Adrenal gland (tissue), 19 donors: ENCODE data around the gene KRTAP3-2. TPM values are rescaled to one million over a fixed set of nuclear protein-coding genes. Genes with fewer than 3 reads are reported as not detected.
"Not testable (repeated sequence)": the region's sequence is repeated elsewhere in the genome, so short reads cannot be mapped to it uniquely, and the experiment has no call there.

Source experiments
- DNase-seq, 7 donors: peaks; one replicate each; pipeline ENCODE4 v3.0.0-alpha.2; 2019 to 2020
- H3K27ac ChIP-seq, 5 donors: fragments of 200-600 bp; sonication (generic) in 4 of 5; 1 replicate in 3 of 5; 2 replicates in 2 of 5; pipeline versions ENCODE4 v1.5.1 to v1.8.0; 2016 to 2020; ENCODE audit warnings: mild to moderate bottlenecking in 1 of 5
- H3K27me3 ChIP-seq: fragments of 200-600 bp; 2 replicates; pipeline ENCODE4 v1.8.0; 2021
- H3K36me3 ChIP-seq, 2 donors: fragments of 200-600 bp; replicated peaks in 1 of 2; 1 replicate in 1 of 2; 2 replicates in 1 of 2; pipeline versions ENCODE4 v1.5.1 to v1.8.0; 2018 to 2022
- H3K4me1 ChIP-seq, 2 donors: fragments of 200-600 bp; replicated peaks in 1 of 2; 1 replicate in 1 of 2; 2 replicates in 1 of 2; pipeline versions ENCODE4 v1.5.1 to v1.8.0; 2018 to 2021
- H3K4me3 ChIP-seq, 4 donors: fragments of 200-600 bp; sonication (generic) in 3 of 4; one replicate each; pipeline ENCODE4 v1.5.1; 2016 to 2018
- H3K9me3 ChIP-seq, 3 donors: fragments of 200-600 bp; sonication (generic) in 1 of 3; replicated peaks in 1 of 3; 1 replicate in 2 of 3; 2 replicates in 1 of 3; pipeline versions ENCODE4 v1.5.1 to v1.8.0; 2016 to 2021
- CTCF ChIP-seq, 6 experiments: fragments of 450-650 bp in 4 of 6; fragments of 200-600 bp in 2 of 6; sonication (generic) in 1 of 6; IDR thresholded peaks; 1 replicate in 5 of 6; 2 replicates in 1 of 6; pipeline versions ENCODE4 v1.5.1 to v1.8.0; 2016 to 2021; ENCODE audit warnings: antibody characterized with exemption in 6 of 6, mild to moderate bottlenecking in 2 of 6, moderate library complexity in 1 of 6
- POLR2A ChIP-seq, 2 donors: fragments of 450-650 bp; IDR thresholded peaks; one replicate each; pipeline ENCODE4 v1.6.1; 2017; ENCODE audit warnings: antibody characterized with exemption in 2 of 2, mild to moderate bottlenecking in 2 of 2, moderate library complexity in 1 of 2
- WGBS, 4 donors: extraction: QIAGEN DNeasy Blood & Tissue Kit in 2 of 4; methylation state at CpG; one replicate each; pipeline versions ENCODE4 v1.1.5 to v1.1.7; 2013 to 2017; 5-methylcytosine and 5-hydroxymethylcytosine counted together
- intact Hi-C, 2 donors: fragments of 100-400 bp; cut with DNase I; formaldehyde crosslinking; loops; one replicate each; pipeline versions ENCODE4 v1.14.1 to v1.15.0; 2022 to 2023
- long read RNA-seq, 10 donors: library from polyadenylated mRNA in 3 of 10; unstranded in 2 of 10; stranded (forward) in 1 of 10; transcript quantifications; one replicate each; pipeline ENCODE4 v2.0.0 and lab custom pipeline, GENCODE V29; 2021 to 2026
- polyA plus RNA-seq, 3 donors: library from polyadenylated mRNA; stranded (reverse); fragments of 200-250 nt in 2 of 3; fragments of 350-450 nt in 1 of 3; fragmentation: Illumina TruSeq in 1 of 3; extraction: RNeasy Lipid Tissue Mini Kit (QIAGEN cat#74804) in 1 of 3; gene quantifications; one replicate each; pipeline ENCODE4 v1.2.3, GENCODE V29; 2013 to 2014
- total RNA-seq, 9 donors: library from RNA; depleted of rRNA in 4 of 9; stranded (reverse); fragments of >200 nt in 4 of 9; fragments of 120-200 nt in 1 of 9; fragmentation: NEBNext Ultra II Directional in 1 of 9; extraction: Animal tissue kit (Norgen Biotek cat#: 25700) in 1 of 9; gene quantifications; one replicate each; pipeline versions ENCODE4 v1.1.0 to v1.2.4, GENCODE V29; 2013 to 2023
- donor health status: healthy with polysubstance abuse.
- donor health status: Bipolar disorder and iron deficiency.
- donor health status: DM: yes; HTN: yes; CAD: no.
- donor health status: DM: no; HTN: no; CAD: no.
- donor health status: DM: no; HTN: no; CAD: no.
- donor health status: DM: yes; HTN: yes; CAD: no.

The KRTAP3-2 gene
- total RNA-seq (not detected), polyA plus RNA-seq (not detected)
- long read RNA-seq, donor 1, result 0 reads
- long read RNA-seq, donor 2, result 0 reads
- long read RNA-seq, donor 3, result 0 reads
- long read RNA-seq, donor 4, result 0 reads
- long read RNA-seq, donor 5, result 0 reads
- long read RNA-seq, donor 6, result 0 reads
- long read RNA-seq, donor 7, result 0 reads
- long read RNA-seq, donor 8, result 0 reads
- long read RNA-seq, donor 9, result 0 reads
- long read RNA-seq, donor 10, result 0 reads

GRCh38 chr17:40999563-40999962 lies at the start of gene KRTAP3-2:
KRTAP3-2 (minus strand) TSS chr17:40999906; CDS start chr17:40999853, 53 bp downstream.
- H3K9me3 ChIP-seq, H3K27ac ChIP-seq, H3K4me3 ChIP-seq, H3K27me3 ChIP-seq, H3K36me3 ChIP-seq, H3K4me1 ChIP-seq, intact Hi-C loops, DNase-seq: not testable (repeated sequence)
- 74 to 87% (median 86%) methylated on average over 5 to 6 of the region's 6 CpGs for WGBS, 4 donors

- no peak for DNase-seq
- whole genome bisulfite sequencing, 4 donors, result 29 to 36% (median 33%) methylated on average over 2 of the region's 2 CpGs
- TF ChIP-seq POLR2A (IDR thresholded peaks at IDR 0.05), result no peak
- TF ChIP-seq CTCF (IDR thresholded peaks at IDR 0.05), result no peak
- intact Hi-C loops, result no loop called here
- Histone ChIP-seq H3K36me3 (no peaks in the 10 kb centered on the region), H3K4me1 (no peaks in the 10 kb centered on the region), H3K27me3 (no peaks in the 10 kb centered on the region), H3K27ac (no peak overlapping the region), H3K9me3 (no peaks in the 10 kb centered on the region), H3K4me3 (no peak overlapping the region)
Measured at GRCh38 chr17:41049110-41049509, 49.4 kb upstream of the KRTAP3-2 start.

GRCh38 chr17:41048441-41048840 lies 48.7 kb upstream of the KRTAP3-2 start:
- H3K27ac ChIP-seq, result no peak overlapping the region
- intact Hi-C loops, result no loop called here
- WGBS, 4 donors, result 70 to 81% (median 77%) methylated on average over 7 of the region's 7 CpGs
- no peaks in the 10 kb centered on the region for H3K36me3 ChIP-seq
- no peak overlapping the region for H3K4me3 ChIP-seq
- H3K9me3 ChIP-seq, result no peaks in the 10 kb centered on the region
- TF ChIP-seq CTCF (IDR thresholded peaks at IDR 0.05) (no peak), POLR2A (IDR thresholded peaks at IDR 0.05) (no peak)
- no peaks in the 10 kb centered on the region for H3K27me3 ChIP-seq
- H3K4me1 ChIP-seq, result no peaks in the 10 kb centered on the region
- DNase-seq, result no peak

GRCh38 chr17:41046735-41047465 lies 47.2 kb upstream of the KRTAP3-2 start, which contains the start of gene KRTAP2-1:
KRTAP2-1 (minus strand) TSS chr17:41047316; CDS start chr17:41047267, 49 bp downstream.
- H3K4me3 ChIP-seq, H3K27ac ChIP-seq, H3K9me3 ChIP-seq, DNase-seq, H3K4me1 ChIP-seq, H3K27me3 ChIP-seq, H3K36me3 ChIP-seq, intact Hi-C loops: not testable (repeated sequence)
- WGBS, 4 donors, result 56 to 68% (median 59%) methylated on average over 5 to 10 of the region's 33 CpGs

- Histone ChIP-seq H3K36me3 (no peaks in the 10 kb centered on the region), H3K4me3 (no peak overlapping the region), H3K9me3 (no peaks in the 10 kb centered on the region), H3K27me3 (no peaks in the 10 kb centered on the region), H3K27ac (no peak overlapping the region), H3K4me1 (no peaks in the 10 kb centered on the region)
- TF ChIP-seq CTCF (IDR thresholded peaks at IDR 0.05), result no peak
- no peak for TF ChIP-seq POLR2A (IDR thresholded peaks at IDR 0.05)
- no peak for DNase-seq
- intact Hi-C loops, result no loop called here
- WGBS, 4 donors, result 93 to 100% (median 97%) methylated on average over 1 of the region's 1 CpG
Measured at GRCh38 chr17:41042953-41043352, 43.2 kb upstream of the KRTAP3-2 start.

GRCh38 chr17:41040783-41041571 lies 41.3 kb upstream of the KRTAP3-2 start, which contains the start of gene KRTAP1-1:
KRTAP1-1 (minus strand) TSS chr17:41041450; CDS start chr17:41041397, 53 bp downstream.
- H3K27ac ChIP-seq, H3K4me1 ChIP-seq, H3K9me3 ChIP-seq, H3K36me3 ChIP-seq, H3K27me3 ChIP-seq, H3K4me3 ChIP-seq, intact Hi-C loops: not testable (repeated sequence)
- 73 to 82% (median 80%) methylated on average over 8 to 13 of the region's 14 CpGs for WGBS, 4 donors
- peak in 1 of 7 donors; percentile 54 for DNase-seq
